OCI-LY7 (cell line): ENCODE data around the gene ABL1. TPM values are rescaled to one million over a fixed set of nuclear protein-coding genes. Genes with fewer than 3 reads are reported as not detected.

Experiments used
- BruUV-seq: library from RNA; stranded (reverse); fragments of 400-500 nt; replicated peaks from 2 replicates; lab custom pipeline; 2021; lab: Mats Ljungman, UMichigan
- CTCF ChIA-PET: fragments of 300-600 bp; sonication (Branson Sonifier 250); formaldehyde crosslinking; loops from one replicate; lab custom pipeline; 2022; ENCODE audit warnings: antibody characterized with exemption; ENCODE audit not compliant: unreplicated experiment; lab: Charles Lee
- POLR2A ChIA-PET: fragments of 300-600 bp; sonication (Branson Sonifier 250); formaldehyde crosslinking; loops from one replicate; lab custom pipeline; 2022; ENCODE audit warnings: antibody characterized with exemption; lab: Charles Lee
- DNase-seq: peaks from one replicate; pipeline ENCODE4 v3.0.0-alpha.2; 2015; ENCODE audit warnings: low spot score
- H2AFZ ChIP-seq: fragments of 200-600 bp; sonication (generic), shearing (Covaris generic); 2 replicates; pipeline ENCODE4 v1.6.1; 2014; ENCODE audit warnings: mild to moderate bottlenecking, antibody characterized with exemption, low read length, moderate library complexity
- H3K27ac ChIP-seq: fragments of 200-600 bp; sonication (generic); 2 replicates; pipeline ENCODE4 v1.5.1; 2014; ENCODE audit warnings: mixed run types, low read depth, mild to moderate bottlenecking, moderate library complexity, low read length, inconsistent platforms; ENCODE audit not compliant: poor library complexity, severe bottlenecking
- H3K36me3 ChIP-seq: fragments of 200-600 bp; sonication (generic); 2 replicates; pipeline ENCODE4 v1.6.1; 2014; ENCODE audit warnings: mild to moderate bottlenecking, antibody characterized with exemption, low read length, moderate library complexity, mixed read lengths; ENCODE audit not compliant: insufficient read depth
- H3K4me1 ChIP-seq: fragments of 200-600 bp; sonication (generic); 2 replicates; pipeline ENCODE4 v1.5.1; 2014; ENCODE audit warnings: mild to moderate bottlenecking, low read length; ENCODE audit not compliant: insufficient read depth, poor library complexity, severe bottlenecking
- H3K4me2 ChIP-seq: fragments of 200-600 bp; sonication (generic); 2 replicates; pipeline ENCODE4 v1.6.1; 2014; ENCODE audit warnings: mild to moderate bottlenecking, low read length
- H3K4me3 ChIP-seq: fragments of 200-600 bp; sonication (generic); 2 replicates; pipeline ENCODE4 v1.5.1; 2014; ENCODE audit warnings: mild to moderate bottlenecking, low read depth, low read length; ENCODE audit not compliant: poor library complexity, severe bottlenecking
- H3K79me2 ChIP-seq: fragments of 200-600 bp; sonication (generic); 2 replicates; pipeline ENCODE4 v1.6.1; 2016; ENCODE audit warnings: low read depth, mild to moderate bottlenecking, low read length, moderate library complexity, mixed read lengths; ENCODE audit not compliant: insufficient read depth
- H3K9me2 ChIP-seq: fragments of 200-600 bp; sonication (generic); 2 replicates; pipeline ENCODE4 v1.6.1; 2016; ENCODE audit warnings: mild to moderate bottlenecking, low read length, mixed read lengths; ENCODE audit not compliant: insufficient read depth
- H3K9me3 ChIP-seq: fragments of 200-600 bp; sonication (generic); 2 replicates; pipeline ENCODE4 v1.6.1; 2014; ENCODE audit warnings: mild to moderate bottlenecking, mixed run types, low read length, mixed read lengths
- H4K20me1 ChIP-seq: fragments of 200-600 bp; sonication (generic); 2 replicates; pipeline ENCODE4 v1.6.1; 2014; ENCODE audit warnings: mild to moderate bottlenecking, antibody characterized with exemption, low read length, moderate library complexity, mixed read lengths; ENCODE audit not compliant: insufficient read depth
- CTCF ChIP-seq: fragments of 200-600 bp; sonication (generic); conservative IDR thresholded peaks from 2 replicates; pipeline ENCODE4 v1.5.1; 2014; ENCODE audit warnings: mild to moderate bottlenecking, antibody characterized with exemption, low read length, moderate library complexity, mixed read lengths
- EZH2phosphoT487 ChIP-seq: fragments of 200-600 bp; sonication (generic); IDR thresholded peaks from 2 replicates; pipeline ENCODE4 v1.6.1; 2018; ENCODE audit warnings: low read depth, borderline replicate concordance, mild to moderate bottlenecking, mixed run types, antibody characterized with exemption, low read length, moderate library complexity, mixed read lengths
- intact Hi-C: fragments of 100-400 bp; cut with micrococcal nuclease; formaldehyde crosslinking; loops from one replicate; pipeline ENCODE4 v1.10.0; 2022; ENCODE audit not compliant: unreplicated experiment
- total RNA-seq, 2 experiments: library from RNA; depleted of rRNA in 1 of 2; stranded (reverse); fragments of >200 nt in 1 of 2; shearing (Covaris generic) in 1 of 2; gene quantifications; 2 replicates each; pipeline ENCODE4 v1.2.3, GENCODE V29; 2014 to 2022

The ABL1 gene
- total RNA-seq, 2 experiments from 2014 or later = 8.1 to 28.3 TPM

GRCh38 chr9:130867556-130867955 is 32.5 kb downstream of the ABL1 start:
- intact Hi-C loops = loop anchor here (5.0 kb wide), 1 partner anchor 130 kb away; no protein-coding TSS in a partner anchor
- POLR2A ChIA-PET = interaction anchor here (0.9 kb wide), 1 partner anchor 135 kb away, joined by 3 read pairs; no protein-coding TSS in a partner anchor
- no peak overlapping the region for H3K4me2 ChIP-seq
- H2AFZ ChIP-seq = no peak overlapping the region
- H3K9me2 ChIP-seq = no peaks in the 10 kb centered on the region
- DNase-seq = no peak
- BruUV-seq = no TSS peak
- CTCF ChIA-PET = interaction anchor here (0.5 kb wide), 1 partner anchor 15 kb away, joined by 3 read pairs; no protein-coding TSS in a partner anchor
- H3K4me1 ChIP-seq = peaks cover 12% of the 10 kb centered on the region
- H3K9me3 ChIP-seq = no peaks in the 10 kb centered on the region
- H4K20me1 ChIP-seq = no peaks in the 10 kb centered on the region
- H3K79me2 ChIP-seq = no peaks in the 10 kb centered on the region
- H3K4me3 ChIP-seq = no peak overlapping the region
- no peak overlapping the region for H3K27ac ChIP-seq
- TF ChIP-seq EZH2phosphoT487 (no peak), CTCF (no peak)
- no peaks in the 10 kb centered on the region for H3K36me3 ChIP-seq

- H3K4me1 ChIP-seq = peaks cover 12% of the 10 kb centered on the region
- ChIA-PET CTCF (interaction anchor here (0.5 to 0.6 kb wide), 2 partner anchors 14 to 305 kb away, joined by 3 read pairs; no protein-coding TSS in a partner anchor), POLR2A (interaction anchor here (0.7 to 0.9 kb wide), 2 partner anchors 136 to 1581 kb away, joined by 3 to 4 read pairs; no protein-coding TSS in a partner anchor)
- H2AFZ ChIP-seq = no peak overlapping the region
- no peak overlapping the region for H3K27ac ChIP-seq
- peaks cover 4% of the 10 kb centered on the region; the same call in 1 of the 2 replicates for H3K36me3 ChIP-seq
- no peaks in the 10 kb centered on the region for H3K9me3 ChIP-seq
- H4K20me1 ChIP-seq = no peaks in the 10 kb centered on the region
- no peaks in the 10 kb centered on the region for H3K79me2 ChIP-seq
- BruUV-seq = no TSS peak
- H3K9me2 ChIP-seq = no peaks in the 10 kb centered on the region
- TF ChIP-seq CTCF (no peak), EZH2phosphoT487 (no peak)
- H3K4me2 ChIP-seq = no peak overlapping the region
- no peak for DNase-seq
- intact Hi-C loops = loop anchor here (5.0 kb wide), 1 partner anchor 129 kb away; no protein-coding TSS in a partner anchor
- H3K4me3 ChIP-seq = no peak overlapping the region
Observed at GRCh38 chr9:130868230-130868629, 33.2 kb downstream of the ABL1 start.

GRCh38 chr9:130869250-130869649 is 34.2 kb downstream of the ABL1 start:
- no peak overlapping the region for H3K4me2 ChIP-seq
- H3K27ac ChIP-seq = no peak overlapping the region
- intact Hi-C loops = loop anchor here (5.0 kb wide), 1 partner anchor 128 kb away; no protein-coding TSS in a partner anchor
- no peak overlapping the region for H3K4me3 ChIP-seq
- DNase-seq = no peak
- H3K9me3 ChIP-seq = no peaks in the 10 kb centered on the region
- BruUV-seq = no TSS peak
- no peak overlapping the region for H2AFZ ChIP-seq
- H3K36me3 ChIP-seq = peaks cover 10% of the 10 kb centered on the region; the same call in 1 of the 2 replicates
- H4K20me1 ChIP-seq = no peaks in the 10 kb centered on the region
- CTCF ChIA-PET = no interaction called here
- H3K79me2 ChIP-seq = no peaks in the 10 kb centered on the region
- POLR2A ChIA-PET = no interaction called here
- peaks cover 12% of the 10 kb centered on the region for H3K4me1 ChIP-seq
- no peaks in the 10 kb centered on the region for H3K9me2 ChIP-seq
- TF ChIP-seq CTCF (no peak), EZH2phosphoT487 (no peak)
